ENCODE measurements around the gene ZNF121.

Gene ZNF121

GRCh38 chr19:9610484-9611113, 26.3 kb upstream of the ZNF121 start:
- no peak for TF ChIP-seq CTCF (IDR thresholded peaks at IDR 0.05; ENCODE audit: low read length)
- Histone ChIP-seq H3K9ac (ENCODE audit: low read length) (no peak overlapping the region), H3K9me3 (ENCODE audit: low read length) (peaks cover 25% of the 10 kb centered on the region), H3K4me1 (ENCODE audit: insufficient read depth, low read length, severe bottlenecking) (no peaks in the 10 kb centered on the region), H3K9me2 (ENCODE audit: low read depth, low read length) (no peaks in the 10 kb centered on the region), H4K20me1 (ENCODE audit: insufficient read depth, low read length) (no peaks in the 10 kb centered on the region), H3K4me2 (ENCODE audit: low read length) (no peak overlapping the region), H3F3A (ENCODE audit: insufficient read depth, low read length) (no peaks in the 10 kb centered on the region), H3K27me3 (ENCODE audit: insufficient read depth, low read length) (no peaks in the 10 kb centered on the region), H3K27ac (ENCODE audit: low read depth, low read length, poor library complexity, severe bottlenecking) (no peak overlapping the region), H3K4me3 (ENCODE audit: low read depth, low read length, poor library complexity, severe bottlenecking) (no peak overlapping the region), H3K36me3 (ENCODE audit: insufficient read depth, low read length) (peaks cover 74% of the 10 kb centered on the region), H2AFZ (ENCODE audit: low read length) (no peak overlapping the region), H3K79me2 (ENCODE audit: insufficient read depth, low read length) (no peaks in the 10 kb centered on the region)

- H3K9me3 ChIP-seq (ENCODE audit: low read length), result peaks cover 25% of the 10 kb centered on the region
These were observed 24.6 kb upstream of the ZNF121 start for GRCh38 chr19:9608912-9609311.

GRCh38 chr19:9597027-9597426, 12.7 kb upstream of the ZNF121 start:
- Histone ChIP-seq H3F3A (ENCODE audit: insufficient read depth, low read length) (no peaks in the 10 kb centered on the region), H3K9me2 (ENCODE audit: low read depth, low read length) (no peaks in the 10 kb centered on the region), H3K36me3 (ENCODE audit: insufficient read depth, low read length) (no peaks in the 10 kb centered on the region), H3K9ac (ENCODE audit: low read length) (no peak overlapping the region), H3K79me2 (ENCODE audit: insufficient read depth, low read length) (no peaks in the 10 kb centered on the region), H4K20me1 (ENCODE audit: insufficient read depth, low read length) (no peaks in the 10 kb centered on the region), H3K27ac (ENCODE audit: low read depth, low read length, poor library complexity, severe bottlenecking) (no peak overlapping the region), H3K4me1 (ENCODE audit: insufficient read depth, low read length, severe bottlenecking) (no peaks in the 10 kb centered on the region), H3K27me3 (ENCODE audit: insufficient read depth, low read length) (no peaks in the 10 kb centered on the region), H3K9me3 (ENCODE audit: low read length) (peaks cover 5% of the 10 kb centered on the region; the same call in 1 of the 2 replicates), H3K4me3 (ENCODE audit: low read depth, low read length, poor library complexity, severe bottlenecking) (no peak overlapping the region), H2AFZ (ENCODE audit: low read length) (no peak overlapping the region), H3K4me2 (ENCODE audit: low read length) (no peak overlapping the region)
- TF ChIP-seq EZH2 (IDR thresholded peaks at IDR 0.05; ENCODE audit: borderline replicate concordance, low read length), result no peak

More at GRCh38 chr19:9608912-9609311, 24.6 kb upstream of the ZNF121 start:
- Histone ChIP-seq H3K79me2 (ENCODE audit: insufficient read depth, low read length) (no peaks in the 10 kb centered on the region), H3K9me2 (ENCODE audit: low read depth, low read length) (no peaks in the 10 kb centered on the region), H3K9ac (ENCODE audit: low read length) (no peak overlapping the region), H4K20me1 (ENCODE audit: insufficient read depth, low read length) (no peaks in the 10 kb centered on the region), H3K27ac (ENCODE audit: low read depth, low read length, poor library complexity, severe bottlenecking) (no peak overlapping the region), H3F3A (ENCODE audit: insufficient read depth, low read length) (no peaks in the 10 kb centered on the region), H3K4me2 (ENCODE audit: low read length) (no peak overlapping the region), H3K36me3 (ENCODE audit: insufficient read depth, low read length) (peaks cover 57% of the 10 kb centered on the region), H3K27me3 (ENCODE audit: insufficient read depth, low read length) (no peaks in the 10 kb centered on the region), H2AFZ (ENCODE audit: low read length) (no peak overlapping the region), H3K4me1 (ENCODE audit: insufficient read depth, low read length, severe bottlenecking) (no peaks in the 10 kb centered on the region), H3K4me3 (ENCODE audit: low read depth, low read length, poor library complexity, severe bottlenecking) (no peak overlapping the region)
- no peak for TF ChIP-seq CTCF (IDR thresholded peaks at IDR 0.05; ENCODE audit: low read length)
- no peak for TF ChIP-seq EZH2 (IDR thresholded peaks at IDR 0.05; ENCODE audit: borderline replicate concordance, low read length)

GRCh38 chr19:9586764-9587163, 2.5 kb upstream of the ZNF121 start:
- H2AFZ ChIP-seq (ENCODE audit: low read length), result no peak overlapping the region

More at GRCh38 chr19:9586764-9587163, 2.5 kb upstream of the ZNF121 start:
- no peaks in the 10 kb centered on the region for H3F3A ChIP-seq (ENCODE audit: insufficient read depth, low read length)
- H3K9me3 ChIP-seq (ENCODE audit: low read length), result 0 out of 2 replicates have a peak, but pooled peaks cover 1% of the 10 kb centered on the region
- no peak overlapping the region for H3K9ac ChIP-seq (ENCODE audit: low read length)
- peaks cover 25% of the 10 kb centered on the region for H3K79me2 ChIP-seq (ENCODE audit: insufficient read depth, low read length)
- H3K36me3 ChIP-seq (ENCODE audit: insufficient read depth, low read length), result peaks cover 12% of the 10 kb centered on the region
- H3K4me1 ChIP-seq (ENCODE audit: insufficient read depth, low read length, severe bottlenecking), result peaks cover 11% of the 10 kb centered on the region
- no peak overlapping the region for H3K4me2 ChIP-seq (ENCODE audit: low read length)
- no peaks in the 10 kb centered on the region for H3K27me3 ChIP-seq (ENCODE audit: insufficient read depth, low read length)
- no peak overlapping the region for H3K4me3 ChIP-seq (ENCODE audit: low read depth, low read length, poor library complexity, severe bottlenecking)
- no peaks in the 10 kb centered on the region for H4K20me1 ChIP-seq (ENCODE audit: insufficient read depth, low read length)
- H3K9me2 ChIP-seq (ENCODE audit: low read depth, low read length), result no peaks in the 10 kb centered on the region
- no peak overlapping the region for H3K27ac ChIP-seq (ENCODE audit: low read depth, low read length, poor library complexity, severe bottlenecking)
- TF ChIP-seq EZH2 (IDR thresholded peaks at IDR 0.05; ENCODE audit: borderline replicate concordance, low read length), result no peak
- TF ChIP-seq CTCF (IDR thresholded peaks at IDR 0.05; ENCODE audit: low read length), result peak; percentile 69
